DLD1 (cell line): ENCODE measurements around the gene PTTG1IP.

Experiments
- in situ Hi-C: cut with HindIII; loops from 2 replicates; pipeline ENCODE4 v1.10.0; 2017; ENCODE audit warnings: low sequenced_read_pairs

The PTTG1IP gene

DNA sequence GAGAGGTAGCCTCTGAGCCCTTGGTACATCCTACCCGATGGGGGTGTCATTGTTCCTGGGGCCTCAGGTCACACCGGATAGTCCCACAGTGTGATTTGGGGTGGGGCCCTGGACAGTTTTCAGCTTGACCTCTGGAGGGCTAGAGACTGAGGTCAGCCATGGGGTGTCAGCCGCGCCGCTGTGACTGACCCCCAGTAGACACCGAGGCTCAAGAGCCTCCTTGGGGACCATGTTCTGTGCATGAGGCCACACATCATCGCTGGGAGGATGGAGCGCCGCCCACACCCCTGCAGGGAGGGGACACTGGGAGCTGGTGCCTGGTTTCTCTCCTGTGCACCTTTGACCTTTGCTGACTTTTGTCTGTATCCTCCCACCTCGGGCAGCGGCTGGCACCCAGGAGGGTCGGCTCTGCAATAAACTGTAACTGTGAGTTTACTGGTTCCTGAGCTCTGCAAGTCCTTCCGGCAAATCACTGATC lies 24.6 kb upstream of the PTTG1IP start:
- in situ Hi-C loops, result no loop called here

GRCh38 chr21:44897326-44898010 lies 24.0 kb upstream of the PTTG1IP start:
- in situ Hi-C loops, result no loop called here

GRCh38 chr21:44896561-44897286 lies 23.2 kb upstream of the PTTG1IP start:
- in situ Hi-C loops, result no loop called here

GRCh38 chr21:44895859-44896258 lies 22.4 kb upstream of the PTTG1IP start:
- in situ Hi-C loops, result no loop called here

DNA sequence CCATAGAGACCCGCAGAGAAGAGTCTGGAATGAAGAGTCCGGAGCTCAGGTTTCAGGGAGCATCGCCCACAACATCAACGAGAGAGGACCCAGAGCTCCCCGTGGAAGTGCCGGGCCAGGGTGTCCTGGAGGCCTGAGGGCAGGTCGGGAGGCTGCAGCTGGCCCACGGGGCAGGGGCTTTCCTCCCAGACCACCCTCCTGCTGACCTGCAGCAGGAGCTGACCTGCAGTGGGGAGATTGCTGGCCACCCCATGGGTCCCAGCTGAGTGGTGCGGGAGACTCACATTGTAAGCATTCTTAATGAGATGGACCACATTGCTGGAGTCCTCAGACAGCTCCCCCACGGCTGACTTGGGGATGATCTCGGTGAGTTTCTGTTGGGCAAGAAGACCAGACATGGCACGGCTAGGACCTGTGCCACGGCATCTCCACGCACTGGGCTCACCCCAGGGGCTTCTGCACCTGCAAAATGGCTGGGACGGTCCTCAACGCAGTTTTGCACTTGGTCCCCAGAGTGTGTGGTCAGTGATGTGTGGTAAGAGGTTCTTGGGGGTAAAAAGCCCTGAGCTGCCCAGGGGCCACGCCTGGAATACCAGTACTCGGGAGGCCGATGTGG lies 21.3 kb upstream of the PTTG1IP start:
- in situ Hi-C loops, result no loop called here

- in situ Hi-C loops, result no loop called here
Observed at GRCh38 chr21:44893948-44894656, 20.6 kb upstream of the PTTG1IP start.

GRCh38 chr21:44893278-44893556 lies 19.7 kb upstream of the PTTG1IP start:
- in situ Hi-C loops, result no loop called here

GRCh38 chr21:44892536-44893277 lies 19.2 kb upstream of the PTTG1IP start:
- in situ Hi-C loops, result no loop called here

GRCh38 chr21:44892095-44892494 lies 18.6 kb upstream of the PTTG1IP start:
- in situ Hi-C loops, result no loop called here

- in situ Hi-C loops, result no loop called here
Observed at GRCh38 chr21:44891631-44892031, 18.1 kb upstream of the PTTG1IP start.

DNA sequence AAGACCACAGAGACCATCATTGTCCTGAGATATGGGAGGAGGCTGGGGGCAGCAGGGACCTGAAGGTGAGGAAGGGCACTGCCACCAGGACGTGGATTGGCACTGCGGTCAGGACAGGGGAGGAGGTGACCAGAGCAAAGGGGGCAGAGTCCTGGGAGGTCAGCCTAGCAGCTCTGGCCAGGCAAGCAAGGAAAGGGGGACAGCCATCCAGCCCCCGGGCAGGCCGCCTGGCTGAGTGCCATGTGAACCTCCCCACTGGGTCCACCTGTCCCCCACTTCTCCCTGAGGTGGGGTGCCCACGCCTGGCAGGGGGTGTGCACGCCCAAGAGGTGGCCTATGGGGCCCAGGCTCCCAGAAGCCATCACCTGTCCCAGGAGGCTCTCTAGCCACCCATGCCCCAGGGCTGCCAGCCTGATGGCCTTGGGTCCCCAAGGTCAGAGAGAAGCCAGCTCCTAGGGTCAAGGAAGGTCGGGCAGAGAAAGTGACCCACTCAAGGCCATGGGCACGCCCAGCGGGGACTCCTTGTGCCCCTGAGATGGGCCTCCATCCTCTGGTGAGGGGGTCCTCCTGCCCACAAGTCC lies 17.6 kb upstream of the PTTG1IP start:
- in situ Hi-C loops, result no loop called here

DNA sequence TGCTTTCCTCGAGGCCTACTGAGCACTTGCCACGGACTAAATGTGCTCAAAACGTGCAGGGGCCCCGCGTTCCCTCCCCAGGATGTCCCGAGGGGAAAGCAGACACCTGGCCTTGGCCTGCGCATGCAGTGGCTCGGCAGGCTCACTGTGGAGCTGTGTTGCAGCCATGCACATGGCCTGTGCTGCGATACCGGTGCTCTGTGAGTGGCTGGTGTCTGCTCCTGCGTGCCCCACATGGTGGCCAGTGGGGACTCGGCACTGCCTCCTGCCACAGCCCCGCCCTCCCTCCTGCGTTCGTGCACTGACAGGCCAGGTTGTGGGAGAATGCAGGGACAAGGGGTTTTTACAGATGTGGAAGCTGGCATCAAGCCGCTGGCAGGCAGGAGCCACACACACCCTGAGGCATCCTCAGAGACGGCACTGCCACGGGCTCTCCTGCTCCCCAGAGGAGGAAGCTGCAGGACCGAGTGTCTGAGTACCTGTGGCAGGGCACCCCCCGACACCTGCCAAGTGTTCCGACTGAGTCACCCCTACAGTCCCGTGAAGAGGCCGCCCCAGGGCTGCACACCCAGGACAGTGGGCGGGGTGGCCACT lies 16.9 kb upstream of the PTTG1IP start:
- in situ Hi-C loops, result no loop called here

DNA sequence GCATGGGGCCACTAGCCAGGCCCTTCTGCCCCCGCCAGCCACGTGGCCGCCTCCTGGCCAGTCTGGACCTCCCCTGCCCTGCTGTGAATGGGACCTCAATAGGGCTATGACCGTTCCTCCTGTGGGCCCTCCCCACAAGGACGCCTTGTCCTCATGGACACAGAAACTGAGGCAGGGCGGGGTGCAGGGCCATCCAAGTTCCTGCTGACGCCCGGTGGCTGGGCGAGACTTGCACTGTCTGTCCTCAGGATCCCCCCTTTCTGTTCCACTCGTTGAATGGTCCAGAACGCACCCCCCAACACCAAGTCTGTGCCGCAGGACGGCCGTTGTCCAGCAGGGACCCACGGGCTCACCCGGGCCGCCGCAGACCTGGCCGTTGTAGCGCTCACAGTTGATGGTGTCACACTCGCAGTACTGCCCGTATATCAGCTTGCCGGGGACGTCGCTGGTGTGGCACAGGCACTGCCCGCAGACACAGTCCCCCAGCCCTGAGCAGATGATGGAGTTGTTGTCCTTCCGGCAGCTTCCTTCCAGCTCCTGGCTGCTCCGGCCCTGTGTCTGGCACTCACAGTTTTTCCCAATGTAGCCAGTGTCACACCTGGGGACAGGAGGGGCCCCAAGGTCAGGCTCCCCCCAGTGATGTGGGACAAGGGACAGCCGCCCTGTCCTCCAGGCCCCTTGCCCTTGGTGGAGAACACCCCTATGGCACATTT lies 16.3 kb upstream of the PTTG1IP start:
- in situ Hi-C loops, result no loop called here

GRCh38 chr21:44888581-44889550 lies 15.4 kb upstream of the PTTG1IP start:
- in situ Hi-C loops, result no loop called here

DNA sequence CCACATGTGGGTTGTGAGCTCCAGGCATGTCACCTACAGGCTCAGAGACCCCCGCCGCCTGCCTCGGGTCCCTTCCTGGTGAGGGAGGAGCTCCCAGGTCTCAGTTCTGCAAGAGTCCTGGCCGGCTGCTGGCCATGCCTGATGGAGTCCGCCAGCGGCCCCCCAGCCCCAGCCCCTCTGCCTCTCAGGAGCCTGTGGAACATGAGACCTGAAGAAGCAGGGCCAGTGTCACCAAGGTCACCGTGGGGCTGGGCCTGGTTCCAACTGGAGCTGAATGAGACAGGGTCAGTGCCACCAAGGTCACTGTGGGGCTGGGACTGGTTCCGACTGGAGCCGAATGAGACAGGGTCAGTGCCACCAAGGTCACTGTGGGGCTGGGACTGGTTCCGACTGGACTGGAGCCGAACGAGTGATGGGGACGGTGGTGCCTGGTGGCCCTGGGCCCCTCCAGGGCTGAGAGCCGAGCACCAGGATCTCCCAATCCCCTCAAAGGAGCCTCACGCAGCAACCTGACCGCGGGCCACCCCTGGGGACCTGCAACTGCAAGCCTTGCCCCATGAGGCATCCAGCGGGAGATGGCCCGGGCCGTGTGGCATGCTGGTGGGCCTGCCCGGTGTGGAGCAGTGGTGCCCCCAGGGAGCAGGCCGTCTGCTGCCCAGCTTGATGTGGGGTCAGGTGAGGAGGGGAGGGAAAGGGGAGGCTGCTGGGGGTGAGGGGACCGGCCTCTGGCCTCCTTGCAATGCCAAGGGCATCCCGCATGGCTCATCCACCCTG lies 14.5 kb upstream of the PTTG1IP start:
- in situ Hi-C loops, result no loop called here

DNA sequence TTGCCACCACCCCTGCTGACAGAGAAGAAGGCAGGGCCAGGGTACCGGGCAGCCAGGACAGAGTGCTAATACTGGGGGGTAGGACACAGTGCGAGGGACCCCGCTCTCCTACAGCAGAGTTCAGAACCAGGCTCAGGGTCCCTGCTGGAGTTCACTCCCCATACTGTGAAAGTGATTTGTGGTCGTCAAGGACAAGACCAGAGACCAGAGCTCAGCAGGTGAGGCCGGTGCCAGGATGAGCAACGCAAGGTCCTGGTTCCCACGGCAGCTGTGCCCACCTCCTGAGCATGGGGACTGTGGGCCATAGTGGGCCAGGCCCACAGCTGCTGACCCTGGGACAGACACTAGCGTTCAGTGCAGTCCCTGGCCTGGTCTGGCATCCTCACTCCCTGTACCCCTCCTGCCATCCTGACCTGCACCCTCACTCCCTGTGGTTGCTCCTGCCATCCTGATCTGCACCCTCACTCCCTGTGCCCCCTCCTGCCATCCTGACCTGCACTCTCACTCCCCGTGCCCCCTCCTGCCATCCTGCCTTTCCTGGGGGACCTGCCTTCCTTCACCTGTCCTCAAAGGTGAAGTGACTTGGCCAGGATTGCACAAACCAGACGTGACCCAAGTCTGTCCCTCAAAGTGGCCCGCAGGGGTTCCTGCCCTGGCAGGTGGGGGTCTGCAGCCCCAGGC lies 13.8 kb upstream of the PTTG1IP start:
- in situ Hi-C loops, result no loop called here
